ENCODE data around the gene COG5. TPM values are rescaled to one million over a fixed set of nuclear protein-coding genes. Genes with fewer than 3 reads are reported as not detected.
A peak's percentile ranks its signal among the peaks of the same experiment; 100 is the strongest.

The COG5 gene
- total and polyA plus RNA-seq, 2 experiments from 2014 or later: 15.4 to 36.5 TPM

GRCh38 chr7:107171496-107171895, 392.2 kb downstream of the COG5 start (continued):
- TF ChIP-seq, protein P1, sequence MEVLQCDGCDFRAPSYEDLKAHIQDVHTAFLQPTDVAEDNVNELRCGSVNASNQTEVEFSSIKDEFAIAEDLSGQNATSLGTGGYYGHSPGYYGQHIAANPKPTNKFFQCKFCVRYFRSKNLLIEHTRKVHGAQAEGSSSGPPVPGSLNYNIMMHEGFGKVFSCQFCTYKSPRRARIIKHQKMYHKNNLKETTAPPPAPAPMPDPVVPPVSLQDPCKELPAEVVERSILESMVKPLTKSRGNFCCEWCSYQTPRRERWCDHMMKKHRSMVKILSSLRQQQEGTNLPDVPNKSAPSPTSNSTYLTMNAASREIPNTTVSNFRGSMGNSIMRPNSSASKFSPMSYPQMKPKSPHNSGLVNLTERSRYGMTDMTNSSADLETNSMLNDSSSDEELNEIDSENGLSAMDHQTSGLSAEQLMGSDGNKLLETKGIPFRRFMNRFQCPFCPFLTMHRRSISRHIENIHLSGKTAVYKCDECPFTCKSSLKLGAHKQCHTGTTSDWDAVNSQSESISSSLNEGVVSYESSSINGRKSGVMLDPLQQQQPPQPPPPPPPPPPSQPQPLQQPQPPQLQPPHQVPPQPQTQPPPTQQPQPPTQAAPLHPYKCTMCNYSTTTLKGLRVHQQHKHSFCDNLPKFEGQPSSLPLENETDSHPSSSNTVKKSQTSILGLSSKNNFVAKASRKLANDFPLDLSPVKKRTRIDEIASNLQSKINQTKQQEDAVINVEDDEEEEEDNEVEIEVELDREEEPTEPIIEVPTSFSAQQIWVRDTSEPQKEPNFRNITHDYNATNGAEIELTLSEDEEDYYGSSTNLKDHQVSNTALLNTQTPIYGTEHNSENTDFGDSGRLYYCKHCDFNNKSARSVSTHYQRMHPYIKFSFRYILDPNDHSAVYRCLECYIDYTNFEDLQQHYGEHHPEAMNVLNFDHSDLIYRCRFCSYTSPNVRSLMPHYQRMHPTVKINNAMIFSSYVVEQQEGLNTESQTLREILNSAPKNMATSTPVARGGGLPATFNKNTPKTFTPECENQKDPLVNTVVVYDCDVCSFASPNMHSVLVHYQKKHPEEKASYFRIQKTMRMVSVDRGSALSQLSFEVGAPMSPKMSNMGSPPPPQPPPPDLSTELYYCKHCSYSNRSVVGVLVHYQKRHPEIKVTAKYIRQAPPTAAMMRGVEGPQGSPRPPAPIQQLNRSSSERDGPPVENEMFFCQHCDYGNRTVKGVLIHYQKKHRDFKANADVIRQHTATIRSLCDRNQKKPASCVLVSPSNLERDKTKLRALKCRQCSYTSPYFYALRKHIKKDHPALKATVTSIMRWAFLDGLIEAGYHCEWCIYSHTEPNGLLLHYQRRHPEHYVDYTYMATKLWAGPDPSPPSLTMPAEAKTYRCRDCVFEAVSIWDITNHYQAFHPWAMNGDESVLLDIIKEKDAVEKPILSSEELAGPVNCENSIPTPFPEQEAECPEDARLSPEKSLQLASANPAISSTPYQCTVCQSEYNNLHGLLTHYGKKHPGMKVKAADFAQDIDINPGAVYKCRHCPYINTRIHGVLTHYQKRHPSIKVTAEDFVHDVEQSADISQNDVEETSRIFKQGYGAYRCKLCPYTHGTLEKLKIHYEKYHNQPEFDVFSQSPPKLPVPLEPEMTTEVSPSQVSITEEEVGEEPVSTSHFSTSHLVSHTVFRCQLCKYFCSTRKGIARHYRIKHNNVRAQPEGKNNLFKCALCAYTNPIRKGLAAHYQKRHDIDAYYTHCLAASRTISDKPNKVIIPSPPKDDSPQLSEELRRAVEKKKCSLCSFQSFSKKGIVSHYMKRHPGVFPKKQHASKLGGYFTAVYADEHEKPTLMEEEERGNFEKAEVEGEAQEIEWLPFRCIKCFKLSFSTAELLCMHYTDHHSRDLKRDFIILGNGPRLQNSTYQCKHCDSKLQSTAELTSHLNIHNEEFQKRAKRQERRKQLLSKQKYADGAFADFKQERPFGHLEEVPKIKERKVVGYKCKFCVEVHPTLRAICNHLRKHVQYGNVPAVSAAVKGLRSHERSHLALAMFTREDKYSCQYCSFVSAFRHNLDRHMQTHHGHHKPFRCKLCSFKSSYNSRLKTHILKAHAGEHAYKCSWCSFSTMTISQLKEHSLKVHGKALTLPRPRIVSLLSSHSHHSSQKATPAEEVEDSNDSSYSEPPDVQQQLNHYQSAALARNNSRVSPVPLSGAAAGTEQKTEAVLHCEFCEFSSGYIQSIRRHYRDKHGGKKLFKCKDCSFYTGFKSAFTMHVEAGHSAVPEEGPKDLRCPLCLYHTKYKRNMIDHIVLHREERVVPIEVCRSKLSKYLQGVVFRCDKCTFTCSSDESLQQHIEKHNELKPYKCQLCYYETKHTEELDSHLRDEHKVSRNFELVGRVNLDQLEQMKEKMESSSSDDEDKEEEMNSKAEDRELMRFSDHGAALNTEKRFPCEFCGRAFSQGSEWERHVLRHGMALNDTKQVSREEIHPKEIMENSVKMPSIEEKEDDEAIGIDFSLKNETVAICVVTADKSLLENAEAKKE (CRISPR knock-in tag; IDR thresholded peaks at IDR 0.05): no peak

DNA sequence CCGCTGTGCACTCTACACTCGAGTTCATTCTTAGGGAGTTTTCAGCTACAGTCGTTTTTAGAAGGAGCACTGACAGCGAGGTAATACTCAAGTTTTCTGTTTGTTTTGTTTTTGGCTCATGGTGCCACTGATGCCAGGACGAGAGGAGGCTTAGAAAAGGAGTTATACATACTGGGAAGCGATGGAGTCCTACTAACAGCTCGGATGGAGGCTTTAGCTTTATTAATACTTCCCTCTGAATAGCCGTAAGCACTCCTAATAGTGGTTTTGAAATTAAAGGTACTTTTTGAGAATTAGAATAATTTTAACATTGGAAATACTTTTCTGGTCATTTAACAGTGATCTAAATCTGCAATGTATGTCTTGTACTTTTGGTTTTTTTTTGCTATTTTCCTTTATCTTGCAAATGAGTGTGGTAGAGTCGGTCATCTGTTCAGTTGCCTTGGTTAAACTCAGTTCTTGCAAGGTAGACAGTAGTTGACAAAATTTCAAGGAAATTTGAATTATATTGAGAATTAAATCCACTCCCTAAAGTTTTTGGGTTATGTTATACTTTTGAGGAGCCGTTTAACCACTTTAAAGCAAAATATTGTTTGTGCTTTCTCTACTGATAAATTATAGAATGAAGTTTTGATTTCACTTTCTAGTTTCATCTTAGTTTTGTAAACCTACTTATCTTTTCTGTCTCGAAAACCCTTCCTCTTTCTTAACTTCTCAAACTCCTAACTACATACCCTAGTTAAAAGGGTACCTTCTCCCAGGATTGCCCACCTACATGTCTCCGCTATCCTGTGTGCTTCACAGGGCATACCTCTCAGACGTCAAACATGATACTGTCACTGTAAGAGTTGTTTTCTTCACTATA, 393.4 kb downstream of the COG5 start:
- Histone ChIP-seq H3K4me2 (peak overlapping the region; percentile 89), H4K20me1 (replicated peaks; ENCODE audit: insufficient read depth) (no peaks in the 10 kb centered on the region), H2AFZ (no peak overlapping the region), H3K36me3 (ENCODE audit: insufficient read depth) (no peaks in the 10 kb centered on the region), H3K4me1 (ENCODE audit: insufficient read depth) (peaks cover 25% of the 10 kb centered on the region), H3K79me2 (replicated peaks; ENCODE audit: insufficient read depth) (peaks cover 48% of the 10 kb centered on the region), H3K4me3 (peak overlapping the region; percentile 75), H3F3A (replicated peaks; ENCODE audit: low read depth) (no peaks in the 10 kb centered on the region), H3K27ac (ENCODE audit: low read depth) (peak overlapping the region; percentile 97), H3K27me3 (ENCODE audit: insufficient read depth) (no peaks in the 10 kb centered on the region), H3K9me2 (ENCODE audit: insufficient read depth) (no peaks in the 10 kb centered on the region)
- Mint-ChIP-seq H3K4me1 (peaks cover 38% of the 10 kb centered on the region), H3K4me3 (peak overlapping the region; percentile 86), H3K36me3 (ENCODE audit: low read depth) (peaks cover 3% of the 10 kb centered on the region; the same call in 2 of the 3 replicates), H3K27me3 (ENCODE audit: insufficient read depth, low read depth, poor library complexity) (peaks cover 8% of the 10 kb centered on the region), H3K9me3 (no peaks in the 10 kb centered on the region), H3K27ac (peak overlapping the region; percentile 98)
- no peak for ATAC-seq
- DNase-seq (ENCODE audit: low spot score): no peak
- TF ChIP-seq POLR2AphosphoS5 (IDR thresholded peaks at IDR 0.05; ENCODE audit: low read depth) (no peak), ETS1 (IDR thresholded peaks at IDR 0.05) (no peak), EZH2phosphoT487 (IDR thresholded peaks at IDR 0.05; ENCODE audit: unreplicated experiment) (no peak), NANOG (IDR thresholded peaks at IDR 0.05; ENCODE audit: borderline replicate concordance) (no peak), STAT1 (IDR thresholded peaks at IDR 0.05; ENCODE audit: unreplicated experiment) (no peak), JUNB (IDR thresholded peaks at IDR 0.05; ENCODE audit: unreplicated experiment) (no peak), CREB1 (CRISPR knock-in tag; IDR thresholded peaks at IDR 0.05; ENCODE audit: low read depth) (no peak), ZNF331 (CRISPR knock-in tag; IDR thresholded peaks at IDR 0.05; ENCODE audit: low read depth) (no peak)
- TF ChIP-seq, protein P2, sequence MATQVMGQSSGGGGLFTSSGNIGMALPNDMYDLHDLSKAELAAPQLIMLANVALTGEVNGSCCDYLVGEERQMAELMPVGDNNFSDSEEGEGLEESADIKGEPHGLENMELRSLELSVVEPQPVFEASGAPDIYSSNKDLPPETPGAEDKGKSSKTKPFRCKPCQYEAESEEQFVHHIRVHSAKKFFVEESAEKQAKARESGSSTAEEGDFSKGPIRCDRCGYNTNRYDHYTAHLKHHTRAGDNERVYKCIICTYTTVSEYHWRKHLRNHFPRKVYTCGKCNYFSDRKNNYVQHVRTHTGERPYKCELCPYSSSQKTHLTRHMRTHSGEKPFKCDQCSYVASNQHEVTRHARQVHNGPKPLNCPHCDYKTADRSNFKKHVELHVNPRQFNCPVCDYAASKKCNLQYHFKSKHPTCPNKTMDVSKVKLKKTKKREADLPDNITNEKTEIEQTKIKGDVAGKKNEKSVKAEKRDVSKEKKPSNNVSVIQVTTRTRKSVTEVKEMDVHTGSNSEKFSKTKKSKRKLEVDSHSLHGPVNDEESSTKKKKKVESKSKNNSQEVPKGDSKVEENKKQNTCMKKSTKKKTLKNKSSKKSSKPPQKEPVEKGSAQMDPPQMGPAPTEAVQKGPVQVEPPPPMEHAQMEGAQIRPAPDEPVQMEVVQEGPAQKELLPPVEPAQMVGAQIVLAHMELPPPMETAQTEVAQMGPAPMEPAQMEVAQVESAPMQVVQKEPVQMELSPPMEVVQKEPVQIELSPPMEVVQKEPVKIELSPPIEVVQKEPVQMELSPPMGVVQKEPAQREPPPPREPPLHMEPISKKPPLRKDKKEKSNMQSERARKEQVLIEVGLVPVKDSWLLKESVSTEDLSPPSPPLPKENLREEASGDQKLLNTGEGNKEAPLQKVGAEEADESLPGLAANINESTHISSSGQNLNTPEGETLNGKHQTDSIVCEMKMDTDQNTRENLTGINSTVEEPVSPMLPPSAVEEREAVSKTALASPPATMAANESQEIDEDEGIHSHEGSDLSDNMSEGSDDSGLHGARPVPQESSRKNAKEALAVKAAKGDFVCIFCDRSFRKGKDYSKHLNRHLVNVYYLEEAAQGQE (IDR thresholded peaks at IDR 0.05; ENCODE audit: unreplicated experiment): no peak
- TF ChIP-seq, protein P3, sequence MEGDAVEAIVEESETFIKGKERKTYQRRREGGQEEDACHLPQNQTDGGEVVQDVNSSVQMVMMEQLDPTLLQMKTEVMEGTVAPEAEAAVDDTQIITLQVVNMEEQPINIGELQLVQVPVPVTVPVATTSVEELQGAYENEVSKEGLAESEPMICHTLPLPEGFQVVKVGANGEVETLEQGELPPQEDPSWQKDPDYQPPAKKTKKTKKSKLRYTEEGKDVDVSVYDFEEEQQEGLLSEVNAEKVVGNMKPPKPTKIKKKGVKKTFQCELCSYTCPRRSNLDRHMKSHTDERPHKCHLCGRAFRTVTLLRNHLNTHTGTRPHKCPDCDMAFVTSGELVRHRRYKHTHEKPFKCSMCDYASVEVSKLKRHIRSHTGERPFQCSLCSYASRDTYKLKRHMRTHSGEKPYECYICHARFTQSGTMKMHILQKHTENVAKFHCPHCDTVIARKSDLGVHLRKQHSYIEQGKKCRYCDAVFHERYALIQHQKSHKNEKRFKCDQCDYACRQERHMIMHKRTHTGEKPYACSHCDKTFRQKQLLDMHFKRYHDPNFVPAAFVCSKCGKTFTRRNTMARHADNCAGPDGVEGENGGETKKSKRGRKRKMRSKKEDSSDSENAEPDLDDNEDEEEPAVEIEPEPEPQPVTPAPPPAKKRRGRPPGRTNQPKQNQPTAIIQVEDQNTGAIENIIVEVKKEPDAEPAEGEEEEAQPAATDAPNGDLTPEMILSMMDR (conservative IDR thresholded peaks at IDR 0.05; ENCODE audit: low read depth in 2 of 2): no peak
